Endometrial microvascular endothelial cells (primary cell): ENCODE results near the gene RSPH1. TPM values are rescaled to one million over a fixed set of nuclear protein-coding genes. Genes with fewer than 3 reads are reported as not detected.

Source experiments
- in situ Hi-C: cut with HindIII; loops from 2 replicates; pipeline ENCODE4 v1.10.0; 2017; ENCODE audit warnings: low sequenced_read_pairs, low pct_unique_long_range_greater_than_20kb; ENCODE audit errors: inconsistent ontology term
- total RNA-seq: library from RNA; depleted of rRNA; stranded (reverse); fragments of >200 nt; gene quantifications from one replicate; pipeline ENCODE4 v1.2.3, GENCODE V29; 2015; ENCODE audit errors: inconsistent ontology term

RSPH1 gene
- total RNA-seq, 1 donor from 2014 or later = not detected

DNA sequence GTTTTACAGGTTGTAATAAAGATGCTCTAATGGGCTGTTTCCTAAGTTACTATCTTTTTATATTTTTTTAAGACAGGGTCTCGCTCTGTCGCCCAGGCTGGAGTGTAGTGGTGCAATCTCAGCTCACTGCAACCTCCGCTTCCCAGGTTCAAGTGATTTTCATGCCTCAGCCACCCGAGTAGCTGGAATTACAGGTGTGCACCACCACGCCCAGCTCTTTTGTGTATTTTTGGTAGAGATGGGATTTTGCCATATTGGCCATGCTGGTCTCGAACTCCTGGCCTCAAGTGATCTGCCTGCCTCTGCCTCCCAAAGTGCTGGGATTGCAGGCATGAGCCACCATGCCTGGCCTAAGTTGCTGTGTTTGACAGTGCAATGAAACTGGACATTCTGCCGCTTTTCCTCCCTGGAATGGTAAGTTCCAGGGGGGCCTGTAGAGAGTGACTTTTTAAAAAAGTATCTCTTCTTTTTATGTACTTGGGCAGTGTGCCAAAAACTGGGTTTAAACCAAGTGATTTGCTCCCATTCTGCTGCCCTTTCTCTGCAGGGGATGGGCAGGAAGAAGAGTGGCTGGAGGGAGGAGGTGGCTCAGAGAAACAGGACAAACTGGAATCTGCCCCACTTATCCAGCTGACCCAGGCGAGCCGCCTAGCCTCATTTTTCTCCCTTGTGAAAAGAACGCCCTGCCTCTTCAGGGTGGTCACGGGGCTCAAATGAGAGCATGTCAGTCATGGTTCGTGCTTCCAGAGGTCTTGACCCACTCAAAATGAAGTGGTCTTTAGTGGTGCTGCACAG, 19.9 kb upstream of the RSPH1 start:
- in situ Hi-C loops = no loop called here

DNA sequence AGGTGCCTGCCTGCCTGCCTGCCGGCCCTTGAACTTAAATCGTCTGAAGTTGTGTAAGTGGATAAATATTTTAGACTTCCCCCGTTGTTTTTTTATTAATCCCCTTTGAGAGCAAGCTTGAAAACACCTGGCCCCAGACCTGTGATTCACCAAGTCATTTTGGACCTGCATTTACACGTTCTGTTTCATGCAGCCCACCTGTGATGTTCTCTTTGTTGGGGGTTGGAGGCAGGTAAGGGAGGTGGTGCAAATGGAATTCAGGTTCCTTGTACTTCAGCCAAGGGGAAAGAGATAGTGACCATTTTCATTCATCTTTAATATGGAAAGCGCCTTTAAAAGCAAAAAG, 18.8 kb upstream of the RSPH1 start:
- in situ Hi-C loops = no loop called here

GRCh38 chr21:42513985-42514882, 18.2 kb upstream of the RSPH1 start:
- in situ Hi-C loops = no loop called here

DNA sequence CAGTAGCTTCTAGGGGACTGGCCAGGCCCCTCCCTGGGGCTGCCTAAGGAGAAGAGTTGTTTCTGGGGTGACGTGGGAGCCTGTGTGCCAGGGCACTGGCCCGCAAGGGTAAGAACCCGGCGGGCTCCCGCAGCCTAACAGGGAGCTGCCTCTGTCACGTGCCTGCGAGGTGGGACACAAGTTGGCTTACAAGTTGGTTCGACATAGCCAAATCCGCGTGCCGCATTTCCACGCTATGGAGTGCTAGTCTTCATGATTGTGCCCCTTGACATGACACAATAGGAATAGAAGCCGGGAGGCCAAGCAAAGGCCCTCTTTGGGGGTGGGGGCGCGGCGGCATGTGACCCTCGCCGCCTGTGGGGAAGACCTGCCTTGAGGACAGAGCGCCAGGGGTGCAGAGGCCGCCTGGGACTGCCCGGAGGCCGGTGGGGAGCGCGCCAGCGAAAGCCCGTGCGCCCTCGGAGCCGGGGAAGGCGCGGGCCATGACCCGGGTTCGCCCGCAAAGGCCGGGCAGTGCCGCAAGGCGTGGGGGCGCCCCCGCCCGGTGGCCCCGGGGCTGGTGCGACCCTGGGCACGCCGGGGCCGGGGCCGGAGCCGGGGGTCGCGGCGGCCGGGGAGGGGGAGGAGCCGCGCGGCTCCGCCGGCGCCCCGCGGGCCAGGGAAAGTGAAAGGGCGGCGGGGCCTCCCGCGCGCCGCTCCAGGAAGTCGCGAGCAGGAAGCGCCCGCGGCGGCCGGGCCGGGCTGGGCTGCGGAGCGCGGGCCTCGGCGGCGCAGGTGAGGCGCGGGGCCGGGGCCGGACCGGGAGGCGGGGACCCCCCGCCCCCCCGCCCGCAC, 17.3 kb upstream of the RSPH1 start, which contains the start of gene SLC37A1:
Gene SLC37A1, plus strand, starts transcription at position 702 of the 834 bp plus-strand sequence. CDS start 4,603 bp downstream, outside the sequence.
- in situ Hi-C loops = no loop called here

- in situ Hi-C loops = no loop called here
Measured at GRCh38 chr21:42512346-42513034, 16.5 kb upstream of the RSPH1 start.

DNA sequence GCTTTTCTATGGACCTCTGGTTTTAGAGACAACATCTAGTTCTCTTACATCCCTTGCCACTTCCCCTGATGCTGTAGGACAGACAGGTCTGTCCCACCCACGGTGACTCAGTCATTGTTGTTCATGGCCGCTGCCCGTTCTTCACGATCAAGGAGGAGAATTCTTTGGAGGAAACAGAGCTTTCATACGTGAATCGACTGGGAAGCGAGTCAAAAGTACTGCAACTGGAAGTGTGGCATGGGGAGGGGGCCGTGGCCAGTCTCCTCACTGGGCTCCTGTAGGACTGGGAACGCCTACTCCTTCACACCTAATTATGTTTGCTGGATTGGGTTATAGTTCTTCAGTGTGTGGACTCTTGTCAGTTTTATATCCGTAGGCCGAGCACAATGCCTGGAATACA, 13.2 kb upstream of the RSPH1 start:
- in situ Hi-C loops = no loop called here

- in situ Hi-C loops = no loop called here
Measured at GRCh38 chr21:42508371-42508770, 12.3 kb upstream of the RSPH1 start.

- in situ Hi-C loops = no loop called here
Measured at GRCh38 chr21:42507418-42507817, 11.4 kb upstream of the RSPH1 start.

GRCh38 chr21:42505090-42505726, 9.2 kb upstream of the RSPH1 start:
- in situ Hi-C loops = no loop called here

DNA sequence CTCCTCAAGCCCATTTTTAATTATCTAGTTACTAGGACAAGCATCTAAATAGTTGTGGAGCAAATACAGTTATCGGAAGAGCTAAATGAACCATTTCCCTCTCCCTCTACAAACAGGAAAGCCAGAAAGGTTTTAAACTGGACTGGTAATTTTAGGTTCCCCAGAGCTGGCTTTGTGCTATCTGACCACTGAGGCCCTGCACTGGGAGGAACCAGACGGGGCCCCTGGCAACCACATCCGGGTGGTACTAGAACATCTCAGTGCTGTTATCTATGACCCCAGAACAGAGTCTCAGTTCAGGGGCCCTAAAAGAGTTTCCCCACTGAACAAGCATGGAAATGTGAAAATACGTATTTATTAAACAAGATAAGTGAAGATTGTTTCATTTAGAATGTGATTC, 7.7 kb upstream of the RSPH1 start:
- in situ Hi-C loops = no loop called here

DNA sequence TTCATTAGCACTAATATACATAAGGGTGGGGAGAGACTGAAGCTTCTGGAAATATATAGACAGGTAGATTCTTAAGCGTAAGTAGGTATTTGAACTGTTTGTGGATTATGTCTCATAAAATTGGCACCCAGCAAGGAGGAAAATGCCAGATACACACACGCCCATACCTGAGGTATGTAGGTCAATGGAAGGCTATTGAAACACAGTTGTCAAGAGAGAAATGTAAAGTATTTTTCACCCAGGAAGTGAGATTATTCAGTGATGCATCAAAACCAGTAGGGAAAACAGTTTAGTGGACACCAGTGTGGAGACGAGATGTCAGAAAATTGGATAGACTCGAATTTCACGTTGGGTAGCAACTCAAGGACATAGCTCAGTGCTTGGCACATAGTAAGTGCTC, 4.7 kb upstream of the RSPH1 start:
- in situ Hi-C loops = no loop called here

DNA sequence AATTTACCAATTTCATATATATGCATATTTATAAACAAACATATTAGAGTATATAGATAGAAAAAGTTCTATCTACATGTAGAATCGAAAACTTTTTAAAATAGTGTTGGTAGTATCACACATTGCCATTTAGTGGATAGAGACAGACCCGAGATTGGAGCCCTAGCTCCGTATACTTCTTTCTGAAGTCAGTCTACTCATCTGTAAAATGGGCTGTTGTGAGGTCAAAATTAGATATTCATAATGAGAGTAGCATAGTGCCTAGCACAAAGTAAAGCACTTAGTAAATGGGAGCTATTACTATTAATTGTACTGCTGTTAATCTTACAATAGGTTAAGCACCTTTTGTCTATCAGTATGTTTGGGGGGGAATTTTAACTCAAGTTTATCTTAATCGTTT, 4.2 kb upstream of the RSPH1 start:
- in situ Hi-C loops = no loop called here

DNA sequence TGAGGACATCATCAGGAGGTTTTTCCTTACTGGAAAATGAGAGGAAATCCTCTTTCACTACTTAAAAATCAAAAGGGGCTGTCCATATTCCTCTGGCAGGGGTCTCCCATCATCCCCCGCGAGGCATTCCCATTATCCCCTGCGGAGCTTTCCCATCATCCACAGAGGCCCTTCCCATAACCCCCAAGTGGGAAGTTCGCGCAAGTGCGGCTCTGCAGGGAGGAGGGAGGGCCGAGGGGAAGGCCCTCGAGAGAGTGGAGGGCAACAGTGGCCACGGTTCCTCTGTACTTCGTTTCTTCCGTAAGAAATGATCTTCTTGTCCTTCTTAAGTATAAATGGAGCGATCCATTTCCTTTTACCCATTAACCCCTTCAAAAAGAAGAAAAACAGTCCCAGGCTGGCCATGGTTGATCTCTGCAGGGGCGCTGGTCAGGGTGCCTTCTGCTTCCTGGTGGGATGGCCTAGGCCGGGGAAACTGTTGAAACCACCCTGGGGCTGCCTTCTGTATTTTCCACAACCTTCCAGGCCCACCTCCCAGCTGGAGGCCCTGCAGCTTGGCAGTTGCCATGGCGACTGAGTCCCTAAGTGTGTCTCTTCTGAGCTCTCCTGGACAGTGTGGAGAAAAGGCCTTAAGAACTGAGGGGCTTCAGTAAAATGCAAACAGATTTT, 3.6 kb upstream of the RSPH1 start:
- in situ Hi-C loops = no loop called here

- in situ Hi-C loops = no loop called here
Measured at GRCh38 chr21:42498012-42498411, 2.0 kb upstream of the RSPH1 start.

DNA sequence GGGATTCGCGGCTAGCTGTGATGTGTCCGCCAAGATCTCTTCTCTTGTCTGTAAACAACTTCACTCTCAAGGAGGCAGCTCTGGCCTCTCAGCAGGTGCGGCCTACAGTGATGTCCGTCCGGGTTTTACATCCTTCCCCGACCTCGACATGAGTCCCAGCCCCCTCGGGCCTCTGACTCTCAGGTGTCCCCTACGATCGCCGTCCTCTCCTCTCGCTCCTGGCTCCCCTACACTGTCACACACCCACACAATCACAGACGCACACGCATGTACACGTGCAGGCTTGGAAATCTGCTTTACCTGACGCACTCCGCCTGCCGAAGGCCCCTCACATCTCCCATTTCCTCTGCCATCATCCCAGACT, 797 bp upstream of the RSPH1 start:
- in situ Hi-C loops = no loop called here

- in situ Hi-C loops = no loop called here
Measured at GRCh38 chr21:42495765-42496119, 282 bp downstream of the RSPH1 start.

- in situ Hi-C loops = no loop called here
Measured at GRCh38 chr21:42495027-42495426, 997 bp downstream of the RSPH1 start.
